ENCODE results near the gene NUDT21. TPM values are rescaled to one million over a fixed set of nuclear protein-coding genes. Genes with fewer than 3 reads are reported as not detected.
"Not testable (repeated sequence)": the region's sequence is repeated elsewhere in the genome, so short reads cannot be mapped to it uniquely, and the experiment has no call there.

Gene NUDT21
- total RNA-seq, 1 experiment from 2014 or later = 218 TPM

DNA sequence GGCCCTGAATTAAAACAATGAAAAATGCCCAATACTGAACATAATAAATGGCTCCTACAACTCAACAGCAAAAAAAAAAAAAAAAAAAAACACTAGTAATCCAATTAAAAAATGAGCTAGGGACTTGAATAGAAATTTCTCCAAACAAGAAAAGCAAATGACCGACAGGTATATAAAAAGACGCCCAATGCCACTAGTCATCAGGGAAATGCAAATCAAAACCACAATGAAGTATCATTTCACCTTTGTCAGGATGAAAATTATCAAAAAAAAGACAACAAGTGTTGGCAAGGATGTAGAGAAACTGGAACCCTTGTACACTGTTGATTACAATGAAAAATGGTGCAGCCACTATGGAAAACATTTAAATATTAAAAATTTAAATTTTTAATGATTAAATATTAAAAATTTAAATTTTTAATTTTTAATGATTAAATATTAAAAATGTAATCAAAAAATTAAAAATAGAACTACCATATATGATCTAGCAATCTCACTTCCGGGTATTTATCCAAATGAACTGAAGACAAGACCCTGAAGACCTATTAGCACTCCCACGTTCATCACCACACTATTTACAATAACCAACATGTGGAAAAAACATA lies 40.6 kb upstream of the NUDT21 start:
- Histone ChIP-seq H3K27ac (ENCODE audit: low read depth, low read length) (no peak overlapping the region), H3K27me3 (ENCODE audit: insufficient read depth, low read length) (no peaks in the 10 kb centered on the region), H2AFZ (ENCODE audit: low read depth, low read length, poor library complexity, severe bottlenecking) (no peak overlapping the region), H3K4me3 (replicated peaks in 1 of 2; ENCODE audit: low read depth in 1 of 2, low read length in 2 of 2) (no peak overlapping the region), H3K79me2 (ENCODE audit: insufficient read depth, low read length) (no peaks in the 10 kb centered on the region), H3K4me2 (ENCODE audit: low read length) (no peak overlapping the region), H3K36me3 (ENCODE audit: control insufficient read depth in 1 of 2, insufficient read depth in 2 of 2, low read length in 2 of 2) (peaks cover 0 to 1% of the 10 kb centered on the region in 2 experiments; a peak in 1 of 4 replicates), H3K9me2 (ENCODE audit: insufficient read depth) (no peaks in the 10 kb centered on the region), H3K9ac (ENCODE audit: low read length) (no peak overlapping the region), H4K20me1 (ENCODE audit: insufficient read depth) (no peaks in the 10 kb centered on the region), H3K4me1 (ENCODE audit: control insufficient read depth in 1 of 2, insufficient read depth in 2 of 2, low read length in 2 of 2) (no peaks in the 10 kb centered on the region), H3K9me3 (ENCODE audit: control insufficient read depth in 1 of 2, insufficient read depth in 1 of 2, low read depth in 1 of 2, low read length in 2 of 2) (no peaks in the 10 kb centered on the region)
- no TSS peak for BruUV-seq (replicated peaks)
- ChIA-PET POLR2A (interaction anchor here (0.6 kb wide), 1 partner anchor 117 kb away, joined by 5 read pairs; the partner anchor contains the start of gene MT2A), RAD21 (ENCODE audit: low non-redundant PET in 1 of 2, low total read pairs in 2 of 2, uncharacterized antibody in 2 of 2, unreplicated experiment in 2 of 2) (no interaction called here), CTCF (no interaction called here)
- ATAC-seq (no peak), DNase-seq (ENCODE audit: low read depth, low spot score) (no peak)
- no peak for TF ChIP-seq EGR1 (IDR thresholded peaks at IDR 0.05; ENCODE audit: low read depth)
- TF ChIP-seq, protein P1, sequence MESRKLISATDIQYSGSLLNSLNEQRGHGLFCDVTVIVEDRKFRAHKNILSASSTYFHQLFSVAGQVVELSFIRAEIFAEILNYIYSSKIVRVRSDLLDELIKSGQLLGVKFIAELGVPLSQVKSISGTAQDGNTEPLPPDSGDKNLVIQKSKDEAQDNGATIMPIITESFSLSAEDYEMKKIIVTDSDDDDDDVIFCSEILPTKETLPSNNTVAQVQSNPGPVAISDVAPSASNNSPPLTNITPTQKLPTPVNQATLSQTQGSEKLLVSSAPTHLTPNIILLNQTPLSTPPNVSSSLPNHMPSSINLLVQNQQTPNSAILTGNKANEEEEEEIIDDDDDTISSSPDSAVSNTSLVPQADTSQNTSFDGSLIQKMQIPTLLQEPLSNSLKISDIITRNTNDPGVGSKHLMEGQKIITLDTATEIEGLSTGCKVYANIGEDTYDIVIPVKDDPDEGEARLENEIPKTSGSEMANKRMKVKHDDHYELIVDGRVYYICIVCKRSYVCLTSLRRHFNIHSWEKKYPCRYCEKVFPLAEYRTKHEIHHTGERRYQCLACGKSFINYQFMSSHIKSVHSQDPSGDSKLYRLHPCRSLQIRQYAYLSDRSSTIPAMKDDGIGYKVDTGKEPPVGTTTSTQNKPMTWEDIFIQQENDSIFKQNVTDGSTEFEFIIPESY (IDR thresholded peaks at IDR 0.05; ENCODE audit: extremely low read depth, insufficient replicate concordance, low read length) = no peak
- no peak for TF ChIP-seq JUND (IDR thresholded peaks at IDR 0.05)
- no peak for TF ChIP-seq POLR2A (IDR thresholded peaks at IDR 0.05; ENCODE audit: borderline replicate concordance, extremely low read depth, insufficient read depth, insufficient read length)
- TF ChIP-seq CBX3 (IDR thresholded peaks at IDR 0.05; ENCODE audit: low read depth) = no peak
- TF ChIP-seq TCF7L2 (IDR thresholded peaks at IDR 0.05; ENCODE audit: borderline replicate concordance, extremely low read depth, insufficient read depth, insufficient read length) = no peak
- TF ChIP-seq EZH2phosphoT487 (IDR thresholded peaks at IDR 0.05; ENCODE audit: borderline replicate concordance) = no peak
- TF ChIP-seq, protein P2, sequence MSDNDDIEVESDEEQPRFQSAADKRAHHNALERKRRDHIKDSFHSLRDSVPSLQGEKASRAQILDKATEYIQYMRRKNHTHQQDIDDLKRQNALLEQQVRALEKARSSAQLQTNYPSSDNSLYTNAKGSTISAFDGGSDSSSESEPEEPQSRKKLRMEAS (IDR thresholded peaks at IDR 0.05) = no peak
- TF ChIP-seq POLR2AphosphoS5 (IDR thresholded peaks at IDR 0.05; ENCODE audit: low read depth, low read length) = no peak
- TF ChIP-seq, protein P3, sequence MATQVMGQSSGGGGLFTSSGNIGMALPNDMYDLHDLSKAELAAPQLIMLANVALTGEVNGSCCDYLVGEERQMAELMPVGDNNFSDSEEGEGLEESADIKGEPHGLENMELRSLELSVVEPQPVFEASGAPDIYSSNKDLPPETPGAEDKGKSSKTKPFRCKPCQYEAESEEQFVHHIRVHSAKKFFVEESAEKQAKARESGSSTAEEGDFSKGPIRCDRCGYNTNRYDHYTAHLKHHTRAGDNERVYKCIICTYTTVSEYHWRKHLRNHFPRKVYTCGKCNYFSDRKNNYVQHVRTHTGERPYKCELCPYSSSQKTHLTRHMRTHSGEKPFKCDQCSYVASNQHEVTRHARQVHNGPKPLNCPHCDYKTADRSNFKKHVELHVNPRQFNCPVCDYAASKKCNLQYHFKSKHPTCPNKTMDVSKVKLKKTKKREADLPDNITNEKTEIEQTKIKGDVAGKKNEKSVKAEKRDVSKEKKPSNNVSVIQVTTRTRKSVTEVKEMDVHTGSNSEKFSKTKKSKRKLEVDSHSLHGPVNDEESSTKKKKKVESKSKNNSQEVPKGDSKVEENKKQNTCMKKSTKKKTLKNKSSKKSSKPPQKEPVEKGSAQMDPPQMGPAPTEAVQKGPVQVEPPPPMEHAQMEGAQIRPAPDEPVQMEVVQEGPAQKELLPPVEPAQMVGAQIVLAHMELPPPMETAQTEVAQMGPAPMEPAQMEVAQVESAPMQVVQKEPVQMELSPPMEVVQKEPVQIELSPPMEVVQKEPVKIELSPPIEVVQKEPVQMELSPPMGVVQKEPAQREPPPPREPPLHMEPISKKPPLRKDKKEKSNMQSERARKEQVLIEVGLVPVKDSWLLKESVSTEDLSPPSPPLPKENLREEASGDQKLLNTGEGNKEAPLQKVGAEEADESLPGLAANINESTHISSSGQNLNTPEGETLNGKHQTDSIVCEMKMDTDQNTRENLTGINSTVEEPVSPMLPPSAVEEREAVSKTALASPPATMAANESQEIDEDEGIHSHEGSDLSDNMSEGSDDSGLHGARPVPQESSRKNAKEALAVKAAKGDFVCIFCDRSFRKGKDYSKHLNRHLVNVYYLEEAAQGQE (IDR thresholded peaks at IDR 0.05; ENCODE audit: low read depth) = no peak
- intact Hi-C loops (cut with micrococcal nuclease) = no loop called here

DNA sequence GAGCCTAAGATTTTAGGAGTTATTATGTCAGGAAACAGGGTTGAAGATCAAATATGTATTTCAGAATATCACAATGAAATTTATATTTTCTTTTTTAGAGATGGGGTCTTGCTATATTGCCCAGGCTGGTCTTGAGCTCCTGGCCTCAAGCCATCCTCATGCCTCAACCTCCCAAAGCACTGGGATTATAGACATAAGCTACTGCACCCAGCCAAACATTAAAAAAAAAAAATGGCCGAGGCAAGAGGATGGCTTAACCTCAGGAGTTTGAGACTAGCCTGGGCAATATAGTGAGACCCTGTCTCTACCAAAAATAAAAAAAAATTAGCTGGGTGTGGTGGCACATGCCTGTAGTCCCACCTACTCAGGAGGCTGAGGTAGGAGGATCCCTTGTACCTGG lies 37.7 kb upstream of the NUDT21 start:
- BruUV-seq (replicated peaks); H3K9ac ChIP-seq (ENCODE audit: low read length); DNase-seq (ENCODE audit: low read depth, low spot score); H4K20me1 ChIP-seq (ENCODE audit: insufficient read depth); H3K27ac ChIP-seq (ENCODE audit: low read depth, low read length); H2AFZ ChIP-seq (ENCODE audit: low read depth, low read length, poor library complexity, severe bottlenecking); H3K9me3 ChIP-seq (ENCODE audit: control insufficient read depth in 1 of 2, insufficient read depth in 1 of 2, low read depth in 1 of 2, low read length in 2 of 2); RAD21 ChIA-PET (ENCODE audit: low non-redundant PET in 1 of 2, low total read pairs in 2 of 2, uncharacterized antibody in 2 of 2, unreplicated experiment in 2 of 2); H3K9me2 ChIP-seq (ENCODE audit: insufficient read depth); H3K4me1 ChIP-seq (ENCODE audit: control insufficient read depth in 1 of 2, insufficient read depth in 2 of 2, low read length in 2 of 2); ATAC-seq; H3K36me3 ChIP-seq (ENCODE audit: control insufficient read depth in 1 of 2, insufficient read depth in 2 of 2, low read length in 2 of 2); H3K4me2 ChIP-seq (ENCODE audit: low read length); CTCF ChIA-PET; H3K4me3 ChIP-seq (replicated peaks in 1 of 2; ENCODE audit: low read depth in 1 of 2, low read length in 2 of 2); POLR2A ChIA-PET; H3K79me2 ChIP-seq (ENCODE audit: insufficient read depth, low read length); intact Hi-C loops (cut with micrococcal nuclease); H3K27me3 ChIP-seq (ENCODE audit: insufficient read depth, low read length): not testable (repeated sequence)

All from HCT116 (cell line).